Body of pancreas (tissue), 4 donors: ENCODE data around the gene ARHGAP9. TPM values are rescaled to one million over a fixed set of nuclear protein-coding genes. Genes with fewer than 3 reads are reported as not detected.

Experiments
- ATAC-seq: fragments of 150-250 bp; one replicate; pipeline ENCODE4 v1.9.1; 2016
- DNase-seq, 4 donors: peaks; one replicate each; pipeline ENCODE4 v3.0.0-alpha.2; 2019
- H3K27ac ChIP-seq, 4 donors: fragments of 200-600 bp; sonication (generic); 1 replicate in 3 of 4; 2 replicates in 1 of 4; pipeline versions ENCODE4 v1.5.1 to v1.6.1; 2016 to 2019; ENCODE audit warnings: mild to moderate bottlenecking in 1 of 4, mixed read lengths in 1 of 4, moderate library complexity in 1 of 4
- H3K27me3 ChIP-seq, 2 donors: fragments of 200-600 bp; sonication (generic); one replicate each; pipeline ENCODE4 v1.6.0; 2016; ENCODE audit warnings: mild to moderate bottlenecking in 1 of 2
- H3K36me3 ChIP-seq, 2 donors: fragments of 200-600 bp; sonication (generic); replicated peaks in 1 of 2; 2 replicates each; pipeline ENCODE4 v1.5.1; 2016; ENCODE audit warnings: low read depth in 2 of 2; ENCODE audit not compliant: insufficient read depth in 1 of 2
- H3K4me1 ChIP-seq: fragments of 200-600 bp; sonication (generic); one replicate; pipeline ENCODE4 v1.6.0; 2016
- H3K4me3 ChIP-seq, 2 donors: fragments of 200-600 bp; sonication (generic); 1 replicate in 1 of 2; 2 replicates in 1 of 2; pipeline ENCODE4 v1.5.1; 2016 to 2019
- H3K9me3 ChIP-seq, 3 donors: fragments of 200-600 bp; sonication (generic); 1 replicate in 2 of 3; 2 replicates in 1 of 3; pipeline ENCODE4 v1.5.1; 2016
- CTCF ChIP-seq, 7 experiments: fragments of 450-650 bp in 4 of 7; fragments of 200-600 bp in 3 of 7; sonication (generic) in 3 of 7; IDR thresholded peaks; one replicate each; pipeline ENCODE4 v1.5.1; 2016 to 2019; ENCODE audit warnings: antibody characterized with exemption in 7 of 7
- POLR2A ChIP-seq, 3 donors: fragments of 450-650 bp; IDR thresholded peaks; one replicate each; pipeline ENCODE4 v1.6.1; 2016; ENCODE audit warnings: antibody characterized with exemption in 3 of 3, mild to moderate bottlenecking in 2 of 3
- WGBS, 2 donors: methylation state at CpG; one replicate each; pipeline ENCODE4 v1.1.5; 2017; 5-methylcytosine and 5-hydroxymethylcytosine counted together
- intact Hi-C: fragments of 100-400 bp; cut with DNase I; formaldehyde crosslinking; loops from one replicate; pipeline ENCODE4 v1.15.1; 2023
- total RNA-seq, 2 donors: library from RNA; depleted of rRNA; stranded (reverse); fragments of >200 nt; gene quantifications; one replicate each; pipeline ENCODE4 v1.1.0, GENCODE V29; 2016

The ARHGAP9 gene
- total RNA-seq, 2 donors from 2014 or later, result 18.9 TPM; not detected in 1

GRCh38 chr12:57460841-57461275 is 18.8 kb downstream of the ARHGAP9 start:
- TF ChIP-seq CTCF (IDR thresholded peaks at IDR 0.05) (no peak), POLR2A (IDR thresholded peaks at IDR 0.05) (no peak)
- ATAC-seq, result no peak
- DNase-seq, result peak in 1 of 4 donors; percentile 29
- H3K27ac ChIP-seq, result no peak overlapping the region
- H3K4me1 ChIP-seq, result peaks cover 22% of the 10 kb centered on the region
- 2 to 5% methylated on average over 7 to 19 of the region's 19 CpGs for WGBS, 2 donors
- no peak overlapping the region for H3K4me3 ChIP-seq
- intact Hi-C loops, result no loop called here
- no peaks in the 10 kb centered on the region for H3K36me3 ChIP-seq
- no peaks in the 10 kb centered on the region for H3K27me3 ChIP-seq
- no peaks in the 10 kb centered on the region for H3K9me3 ChIP-seq

GRCh38 chr12:57460468-57460784 is 19.2 kb downstream of the ARHGAP9 start:
- Histone ChIP-seq H3K4me1 (peaks cover 22% of the 10 kb centered on the region), H3K36me3 (no peaks in the 10 kb centered on the region), H3K4me3 (no peak overlapping the region), H3K9me3 (no peaks in the 10 kb centered on the region), H3K27ac (no peak overlapping the region), H3K27me3 (no peaks in the 10 kb centered on the region)
- ATAC-seq (no peak), DNase-seq (no peak)
- TF ChIP-seq POLR2A (IDR thresholded peaks at IDR 0.05) (no peak), CTCF (IDR thresholded peaks at IDR 0.05) (no peak)
- intact Hi-C loops, result no loop called here
- WGBS, 2 donors, result 4 to 6% methylated on average over 5 to 6 of the region's 6 CpGs

- Histone ChIP-seq H3K36me3 (no peaks in the 10 kb centered on the region), H3K27ac (peak within 1 kb of the TSS; percentile 16 to 70 (median 56)), H3K4me3 (peak within 1 kb of the TSS; percentile 40 to 75), H3K4me1 (peaks cover 22% of the 10 kb centered on the region), H3K9me3 (no peaks in the 10 kb centered on the region), H3K27me3 (no peaks in the 10 kb centered on the region)
- DNase-seq (no peak), ATAC-seq (no peak)
- 1 to 2% methylated on average over 24 to 35 of the region's 36 CpGs for WGBS, 2 donors
- no peak for TF ChIP-seq POLR2A (IDR thresholded peaks at IDR 0.05)
- TF ChIP-seq CTCF (IDR thresholded peaks at IDR 0.05), result no peak
- intact Hi-C loops, result no loop called here
Observed at GRCh38 chr12:57459750-57460467, 19.8 kb downstream of the ARHGAP9 start, which contains the start of gene GLI1. Gene GLI1, plus strand, starts transcription at chr12:57459785. Its CDS starts 3,907 bp downstream, at chr12:57463692.

DNA sequence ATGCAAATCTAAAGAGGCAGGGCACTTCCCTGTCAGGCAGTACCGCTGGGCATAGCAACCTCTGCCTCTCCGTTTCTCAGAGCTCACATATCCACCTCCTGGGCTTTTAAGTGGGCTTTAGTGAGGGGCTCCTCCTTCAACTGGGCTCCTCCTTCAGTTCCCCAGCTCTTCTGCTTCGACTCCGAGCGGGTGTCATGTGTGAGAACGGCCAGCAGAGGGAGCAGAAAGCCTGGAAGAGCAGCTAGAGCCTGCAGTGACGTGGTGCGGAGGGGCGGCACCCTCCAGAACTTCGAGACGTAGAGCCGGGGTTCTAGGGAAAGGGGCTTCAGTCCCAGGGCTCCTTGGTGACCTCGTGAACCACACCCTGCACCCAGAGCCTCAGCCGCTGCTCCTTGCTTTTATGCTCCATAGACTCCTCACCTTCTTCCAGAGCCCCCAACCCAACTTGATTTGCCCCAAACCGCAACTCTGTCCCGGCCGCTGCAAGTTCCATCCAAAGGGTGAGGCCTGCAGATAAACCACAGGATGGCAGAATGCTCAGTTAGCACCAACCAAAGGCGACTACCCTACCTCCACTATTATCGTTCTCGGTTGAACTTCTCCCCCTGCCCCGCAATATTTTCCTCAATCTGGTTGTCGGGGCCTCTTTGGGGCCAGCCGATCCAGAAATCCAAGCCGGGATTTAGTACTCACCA is 20.5 kb downstream of the ARHGAP9 start:
- WGBS, 2 donors, result 0% methylated on average over 12 to 24 of the region's 24 CpGs

More for the DNA sequence above, 20.5 kb downstream of the ARHGAP9 start:
- Histone ChIP-seq H3K4me1 (peaks cover 22% of the 10 kb centered on the region), H3K27ac (peak overlapping the region; percentile 16 to 70 (median 56)), H3K4me3 (peak overlapping the region; percentile 40 to 75), H3K36me3 (no peaks in the 10 kb centered on the region), H3K27me3 (no peaks in the 10 kb centered on the region), H3K9me3 (no peaks in the 10 kb centered on the region)
- ATAC-seq (peak; percentile 80), DNase-seq (peak; percentile 93 to 95 (median 94))
- intact Hi-C loops, result no loop called here
- peak; percentile 88 to 98 (median 95) for TF ChIP-seq CTCF (IDR thresholded peaks at IDR 0.05)
- peak in 2 of 3 donors; percentile 12 to 22 for TF ChIP-seq POLR2A (IDR thresholded peaks at IDR 0.05)
